HG03565 (cell line): Measurements from ENCODE around the gene TTR.

Source experiments
- ATAC-seq: cut with Tn5 transposase; IDR thresholded peaks from one replicate; pipeline ENCODE4 v1.9.1; 2021; ENCODE audit warnings: mild to moderate bottlenecking, moderate library complexity; ENCODE audit not compliant: unreplicated experiment

Gene TTR

GRCh38 chr18:31578126-31578525, 13.6 kb upstream of the TTR start:
- no peak for ATAC-seq

GRCh38 chr18:31579375-31579774, 12.3 kb upstream of the TTR start:
- no peak for ATAC-seq

- no peak for ATAC-seq
These were observed 10.0 kb upstream of the TTR start for GRCh38 chr18:31581498-31582197.

GRCh38 chr18:31583185-31583854, 8.4 kb upstream of the TTR start:
- no peak for ATAC-seq

- no peak for ATAC-seq
These were observed 5.7 kb upstream of the TTR start for GRCh38 chr18:31585991-31586390.

GRCh38 chr18:31586616-31587015, 5.1 kb upstream of the TTR start:
- ATAC-seq, result no peak

GRCh38 chr18:31587529-31587928, 4.1 kb upstream of the TTR start:
- ATAC-seq, result no peak

- ATAC-seq, result no peak
These were observed 1.1 kb upstream of the TTR start for GRCh38 chr18:31590570-31590969.

- no peak for ATAC-seq
These were observed 564 bp upstream of the TTR start for GRCh38 chr18:31591113-31591512.

GRCh38 chr18:31592506-31593157, 955 bp downstream of the TTR start:
- ATAC-seq, result no peak

GRCh38 chr18:31595121-31595771, 3.6 kb downstream of the TTR start:
- no peak for ATAC-seq

GRCh38 chr18:31596081-31596872, 4.6 kb downstream of the TTR start:
- no peak for ATAC-seq

GRCh38 chr18:31598021-31598805, 6.5 kb downstream of the TTR start:
- no peak for ATAC-seq

- ATAC-seq, result no peak
These were observed 11.6 kb downstream of the TTR start for GRCh38 chr18:31603315-31603714.

GRCh38 chr18:31606265-31606664, 14.6 kb downstream of the TTR start:
- no peak for ATAC-seq

- no peak for ATAC-seq
These were observed 15.7 kb downstream of the TTR start for GRCh38 chr18:31607384-31607783.

- ATAC-seq, result no peak
These were observed 18.2 kb downstream of the TTR start for GRCh38 chr18:31609886-31610285.

- no peak for ATAC-seq
These were observed 18.9 kb downstream of the TTR start for GRCh38 chr18:31610286-31611205.

GRCh38 chr18:31611511-31611910, 19.8 kb downstream of the TTR start:
- ATAC-seq, result no peak
